GM18870 (cell line): ENCODE data around the gene TPST2.

ENCODE experiments used
- ATAC-seq: cut with Tn5 transposase; IDR thresholded peaks from one replicate; pipeline ENCODE4 v1.9.1; 2021; ENCODE audit warnings: moderate library complexity; ENCODE audit not compliant: unreplicated experiment

Gene TPST2

DNA sequence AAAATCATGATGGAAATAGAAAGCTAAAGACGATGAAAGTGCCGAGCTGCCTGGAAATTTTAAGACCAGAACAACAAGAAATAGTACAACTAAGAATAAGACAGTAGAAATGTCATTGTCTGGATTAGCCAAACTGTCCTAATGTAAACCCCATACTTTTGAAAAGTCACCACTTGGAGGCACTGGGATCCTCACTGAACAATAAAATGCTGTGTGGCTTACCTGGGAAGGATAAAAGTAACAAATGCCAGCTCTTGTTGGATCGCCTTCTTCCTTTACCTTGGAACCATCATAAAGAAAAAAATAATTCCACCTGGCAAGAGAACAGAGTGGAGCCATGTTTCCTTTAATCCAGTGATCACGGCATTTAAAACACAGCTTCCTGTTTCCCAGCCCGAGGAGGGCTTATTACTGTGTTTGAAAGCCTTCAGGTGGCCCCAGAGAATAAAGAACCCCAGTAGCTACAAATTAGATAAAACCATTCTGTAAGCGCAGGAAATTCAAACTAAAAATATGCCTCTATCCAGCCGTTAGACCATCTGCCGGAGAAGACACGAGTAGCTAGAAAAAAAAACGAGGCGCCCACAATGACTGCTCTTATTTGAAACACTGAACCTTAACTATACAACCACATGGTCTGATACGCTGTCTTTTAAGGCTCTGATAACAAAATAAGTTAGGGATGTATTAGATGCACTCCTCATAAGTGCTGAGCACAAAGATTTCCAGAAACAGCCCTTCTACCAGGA, 110.7 kb downstream of the TPST2 start:
- ATAC-seq = no peak

DNA sequence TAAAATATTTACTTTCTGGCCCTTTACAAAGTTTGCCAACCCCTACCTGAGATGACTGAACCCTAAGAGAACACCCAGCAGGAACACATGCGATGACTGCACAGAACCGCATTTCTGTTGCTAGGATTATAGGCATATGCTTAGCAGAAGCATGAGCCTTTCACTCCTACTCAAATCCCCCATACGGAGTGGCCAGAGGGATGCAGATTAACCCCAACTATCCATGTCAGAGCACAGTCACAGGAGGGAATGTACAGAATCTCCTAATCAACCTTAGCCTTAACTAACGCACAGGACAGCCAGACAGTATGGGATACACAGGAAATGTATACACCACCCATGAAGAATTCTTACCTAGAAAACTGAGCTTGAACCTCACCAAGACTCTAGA, 112.6 kb downstream of the TPST2 start:
- ATAC-seq = no peak

DNA sequence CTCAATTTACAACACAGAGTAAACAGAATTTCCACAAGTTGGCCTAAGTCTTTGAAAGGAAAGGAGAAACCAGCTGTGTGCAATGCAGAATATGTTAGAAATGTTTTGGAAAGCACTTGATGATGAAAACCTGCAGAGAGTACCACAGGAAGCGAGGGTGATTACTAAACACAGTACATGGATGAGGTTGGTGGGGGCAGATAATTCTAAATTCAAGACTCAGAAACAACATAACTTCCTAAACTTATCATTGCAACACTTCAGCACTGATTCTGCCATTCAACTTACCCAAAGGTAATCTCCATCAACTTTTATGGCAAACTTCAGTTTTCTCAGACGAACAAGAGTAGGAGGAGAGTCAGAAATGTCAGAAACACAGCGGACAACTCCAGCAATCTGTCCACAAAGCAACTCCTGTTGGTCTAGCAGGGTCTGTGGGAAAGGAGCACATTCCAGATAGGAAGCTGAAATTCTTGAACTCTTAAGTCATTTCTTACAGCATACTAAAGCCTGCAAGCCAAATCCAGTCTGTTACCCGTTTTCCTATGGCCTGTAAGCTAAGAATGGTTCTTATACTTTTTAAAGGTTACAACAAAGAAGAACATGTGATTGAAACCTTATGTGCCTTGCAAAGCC, 113.1 kb downstream of the TPST2 start:
- ATAC-seq = no peak

DNA sequence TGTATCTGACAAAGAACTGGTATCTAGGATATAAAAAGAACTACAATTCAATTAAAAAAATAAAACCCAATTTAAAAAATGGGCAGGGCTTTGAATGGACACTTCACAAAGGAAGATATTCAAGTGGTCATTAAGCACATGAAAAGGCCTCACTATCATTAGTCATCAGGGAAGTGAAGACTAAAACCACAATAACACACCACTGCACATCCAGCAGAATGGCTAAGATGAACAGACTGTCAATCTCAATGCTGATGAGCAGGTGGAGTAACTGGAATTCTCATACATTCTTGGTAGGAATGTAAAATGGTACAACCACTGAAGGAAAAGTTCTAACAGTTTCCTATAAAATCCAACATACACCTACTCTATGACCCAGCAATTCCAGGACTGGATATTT, 115.2 kb downstream of the TPST2 start:
- no peak for ATAC-seq
